Karpas-422 (cell line): ENCODE results near the gene R3HDM4. TPM values are rescaled to one million over a fixed set of nuclear protein-coding genes. Genes with fewer than 3 reads are reported as not detected.

Experiments used
- DNase-seq: peaks from one replicate; pipeline ENCODE4 v3.0.0-alpha.2; 2015
- H2AFZ ChIP-seq: fragments of 200-600 bp; sonication (generic); 2 replicates; pipeline ENCODE4 v1.6.1; 2014; ENCODE audit warnings: antibody characterized with exemption, low read length, mixed read lengths
- H3K27ac ChIP-seq: fragments of 200-600 bp; sonication (generic); 2 replicates; pipeline ENCODE4 v1.5.1; 2014; ENCODE audit warnings: mild to moderate bottlenecking, low read length, moderate library complexity
- H3K27me3 ChIP-seq: fragments of 200-600 bp; sonication (generic); 2 replicates; pipeline ENCODE4 v1.6.1; 2014; ENCODE audit warnings: low read length, mixed read lengths
- H3K36me3 ChIP-seq: fragments of 200-600 bp; sonication (generic); 2 replicates; pipeline ENCODE4 v1.6.1; 2014; ENCODE audit warnings: low read length, mixed read lengths; ENCODE audit not compliant: insufficient read depth
- H3K4me1 ChIP-seq: fragments of 200-600 bp; sonication (generic); 2 replicates; pipeline ENCODE4 v1.6.1; 2014; ENCODE audit warnings: mild to moderate bottlenecking, low read length, mixed read lengths
- H3K4me2 ChIP-seq: fragments of 200-600 bp; sonication (generic); 2 replicates; pipeline ENCODE4 v1.6.1; 2014; ENCODE audit warnings: low read length, low read depth, mild to moderate bottlenecking; ENCODE audit not compliant: poor library complexity, severe bottlenecking
- H3K4me3 ChIP-seq: fragments of 200-600 bp; sonication (generic); 2 replicates; pipeline ENCODE4 v1.5.1; 2014; ENCODE audit warnings: mild to moderate bottlenecking, antibody characterized with exemption, low read length, mixed read lengths
- H3K79me2 ChIP-seq: fragments of 200-600 bp; sonication (generic); 2 replicates; pipeline ENCODE4 v1.6.1; 2014; ENCODE audit warnings: mild to moderate bottlenecking, low read length, mixed read lengths
- H3K9ac ChIP-seq: fragments of 200-600 bp; sonication (generic); 2 replicates; pipeline ENCODE4 v1.6.0; 2014; ENCODE audit warnings: low read length
- H3K9me2 ChIP-seq: fragments of 200-600 bp; sonication (generic), shearing (Covaris generic); replicated peaks from 2 replicates; pipeline ENCODE4 v1.6.0; 2014; ENCODE audit warnings: mild to moderate bottlenecking, low read length, moderate library complexity; ENCODE audit not compliant: insufficient read depth
- H3K9me3 ChIP-seq: fragments of 300-700, 200-600 bp; sonication (generic); 2 replicates; pipeline ENCODE4 v1.6.1; 2014; ENCODE audit warnings: low read length, mixed read lengths
- H4K20me1 ChIP-seq: fragments of 200-600 bp; sonication (generic); 2 replicates; pipeline ENCODE4 v1.6.1; 2014; ENCODE audit warnings: mild to moderate bottlenecking, antibody characterized with exemption, low read length, low read depth; ENCODE audit not compliant: insufficient read depth
- total RNA-seq: library from RNA; depleted of rRNA; stranded (reverse); fragments of >200 nt; shearing (Covaris generic); gene quantifications from 2 replicates; pipeline ENCODE4 v1.2.3, GENCODE V29; 2014; ENCODE audit warnings: low replicate concordance

Gene R3HDM4
- total RNA-seq, 1 experiment from 2014 or later, result 41.9 TPM

GRCh38 chr19:937259-937694, 24.3 kb upstream of the R3HDM4 start:
- DNase-seq, result no peak
- H2AFZ ChIP-seq, result no peak overlapping the region
- 0 out of 2 replicates have a peak, but pooled peaks cover 6% of the 10 kb centered on the region for H4K20me1 ChIP-seq
- no peaks in the 10 kb centered on the region for H3K9me3 ChIP-seq
- no peaks in the 10 kb centered on the region for H3K79me2 ChIP-seq
- no peaks in the 10 kb centered on the region for H3K9me2 ChIP-seq
- no peak overlapping the region for H3K4me2 ChIP-seq
- no peak overlapping the region for H3K4me3 ChIP-seq
- no peaks in the 10 kb centered on the region for H3K27me3 ChIP-seq
- H3K27ac ChIP-seq, result no peak overlapping the region
- no peaks in the 10 kb centered on the region for H3K36me3 ChIP-seq
- no peaks in the 10 kb centered on the region for H3K4me1 ChIP-seq
- H3K9ac ChIP-seq, result no peak overlapping the region

GRCh38 chr19:936175-936546, 23.1 kb upstream of the R3HDM4 start:
- no peak for DNase-seq
- no peaks in the 10 kb centered on the region for H3K9me2 ChIP-seq
- H3K4me1 ChIP-seq, result no peaks in the 10 kb centered on the region
- H3K27ac ChIP-seq, result no peak overlapping the region
- H3K9me3 ChIP-seq, result no peaks in the 10 kb centered on the region
- no peaks in the 10 kb centered on the region for H3K27me3 ChIP-seq
- H3K9ac ChIP-seq, result no peak overlapping the region
- no peaks in the 10 kb centered on the region for H3K36me3 ChIP-seq
- no peak overlapping the region for H3K4me3 ChIP-seq
- no peak overlapping the region for H2AFZ ChIP-seq
- H3K4me2 ChIP-seq, result no peak overlapping the region
- no peaks in the 10 kb centered on the region for H3K79me2 ChIP-seq
- no peaks in the 10 kb centered on the region for H4K20me1 ChIP-seq

- no peak overlapping the region for H3K9ac ChIP-seq
- no peaks in the 10 kb centered on the region for H4K20me1 ChIP-seq
- H3K4me2 ChIP-seq, result no peak overlapping the region
These were observed 22.0 kb upstream of the R3HDM4 start for GRCh38 chr19:934865-935479.

GRCh38 chr19:934197-934840, 21.3 kb upstream of the R3HDM4 start:
- Histone ChIP-seq H3K4me2 (no peak overlapping the region), H4K20me1 (no peaks in the 10 kb centered on the region)

More at GRCh38 chr19:934865-935479, 22.0 kb upstream of the R3HDM4 start:
- Histone ChIP-seq H3K36me3 (no peaks in the 10 kb centered on the region), H3K4me1 (no peaks in the 10 kb centered on the region), H3K9me3 (no peaks in the 10 kb centered on the region), H2AFZ (no peak overlapping the region), H3K27ac (no peak overlapping the region), H3K9me2 (no peaks in the 10 kb centered on the region), H3K27me3 (no peaks in the 10 kb centered on the region), H3K79me2 (no peaks in the 10 kb centered on the region), H3K4me3 (no peak overlapping the region)
- DNase-seq, result no peak

GRCh38 chr19:933553-933882, 20.5 kb upstream of the R3HDM4 start:
- Histone ChIP-seq H3K36me3 (no peaks in the 10 kb centered on the region), H3K79me2 (no peaks in the 10 kb centered on the region), H3K4me2 (no peak overlapping the region), H3K4me1 (no peaks in the 10 kb centered on the region), H3K4me3 (no peak overlapping the region), H3K27me3 (no peaks in the 10 kb centered on the region), H3K27ac (no peak overlapping the region), H3K9me2 (no peaks in the 10 kb centered on the region), H3K9me3 (no peaks in the 10 kb centered on the region), H2AFZ (no peak overlapping the region), H3K9ac (no peak overlapping the region), H4K20me1 (peaks cover 5% of the 10 kb centered on the region; the same call in 1 of the 2 replicates)
- DNase-seq, result no peak

More at GRCh38 chr19:934197-934840, 21.3 kb upstream of the R3HDM4 start:
- Histone ChIP-seq H3K4me1 (no peaks in the 10 kb centered on the region), H3K36me3 (no peaks in the 10 kb centered on the region), H3K27ac (no peak overlapping the region), H3K79me2 (no peaks in the 10 kb centered on the region), H3K4me3 (no peak overlapping the region), H3K9me2 (no peaks in the 10 kb centered on the region), H3K27me3 (no peaks in the 10 kb centered on the region), H3K9ac (no peak overlapping the region), H3K9me3 (no peaks in the 10 kb centered on the region), H2AFZ (no peak overlapping the region)
- DNase-seq, result no peak

GRCh38 chr19:932648-933552, 19.9 kb upstream of the R3HDM4 start:
- Histone ChIP-seq H3K9ac (no peak overlapping the region), H3K9me3 (no peaks in the 10 kb centered on the region), H3K27ac (no peak overlapping the region), H3K4me2 (no peak overlapping the region), H3K4me1 (no peaks in the 10 kb centered on the region), H3K27me3 (no peaks in the 10 kb centered on the region), H2AFZ (no peak overlapping the region), H3K36me3 (no peaks in the 10 kb centered on the region), H3K79me2 (no peaks in the 10 kb centered on the region), H3K9me2 (no peaks in the 10 kb centered on the region), H4K20me1 (peaks cover 5% of the 10 kb centered on the region; the same call in 1 of the 2 replicates), H3K4me3 (no peak overlapping the region)
- no peak for DNase-seq

- Histone ChIP-seq H4K20me1 (peaks cover 5% of the 10 kb centered on the region; the same call in 1 of the 2 replicates), H3K4me3 (no peak overlapping the region), H3K4me1 (peaks cover 4% of the 10 kb centered on the region), H3K27ac (no peak overlapping the region), H3K27me3 (no peaks in the 10 kb centered on the region), H3K36me3 (no peaks in the 10 kb centered on the region), H3K9ac (no peak overlapping the region), H3K9me2 (no peaks in the 10 kb centered on the region), H3K4me2 (no peak overlapping the region), H3K79me2 (no peaks in the 10 kb centered on the region), H3K9me3 (no peaks in the 10 kb centered on the region), H2AFZ (no peak overlapping the region)
- no peak for DNase-seq
These were observed 19.0 kb upstream of the R3HDM4 start for GRCh38 chr19:931860-932647.
